Activated CD4-positive, CD25-positive, alpha-beta regulatory T cell (primary cell): ENCODE results near the gene ZGLP1.
"Not testable (repeated sequence)": the region's sequence is repeated elsewhere in the genome, so short reads cannot be mapped to it uniquely, and the experiment has no call there.

Source experiments
- DNase-seq, 4 experiments: peaks; one replicate each; lab custom pipeline; 2025; lab: John Stamatoyannopoulos, UW

ZGLP1 gene

DNA sequence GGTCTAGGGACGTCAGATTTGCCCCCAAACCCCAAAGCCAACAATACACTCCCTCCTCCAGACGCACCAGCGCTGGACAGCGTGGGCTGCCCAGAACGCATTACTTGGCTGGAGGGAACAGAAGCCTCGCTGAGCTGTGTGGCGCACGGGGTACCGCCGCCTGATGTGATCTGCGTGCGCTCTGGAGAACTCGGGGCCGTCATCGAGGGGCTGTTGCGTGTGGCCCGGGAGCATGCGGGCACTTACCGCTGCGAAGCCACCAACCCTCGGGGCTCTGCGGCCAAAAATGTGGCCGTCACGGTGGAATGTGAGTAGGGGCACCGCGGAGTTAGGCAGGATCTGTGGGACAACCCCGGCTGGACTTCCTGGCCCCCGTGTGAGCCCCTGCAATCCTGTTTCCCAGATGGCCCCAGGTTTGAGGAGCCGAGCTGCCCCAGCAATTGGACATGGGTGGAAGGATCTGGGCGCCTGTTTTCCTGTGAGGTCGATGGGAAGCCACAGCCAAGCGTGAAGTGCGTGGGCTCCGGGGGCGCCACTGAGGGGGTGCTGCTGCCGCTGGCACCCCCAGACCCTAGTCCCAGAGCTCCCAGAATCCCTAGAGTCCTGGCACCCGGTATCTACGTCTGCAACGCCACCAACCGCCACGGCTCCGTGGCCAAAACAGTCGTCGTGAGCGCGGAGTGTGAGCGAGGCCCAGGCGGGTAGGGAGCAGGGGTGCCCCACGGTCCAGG is 15.8 kb downstream of the ZGLP1 start:
- no peak for DNase-seq

DNA sequence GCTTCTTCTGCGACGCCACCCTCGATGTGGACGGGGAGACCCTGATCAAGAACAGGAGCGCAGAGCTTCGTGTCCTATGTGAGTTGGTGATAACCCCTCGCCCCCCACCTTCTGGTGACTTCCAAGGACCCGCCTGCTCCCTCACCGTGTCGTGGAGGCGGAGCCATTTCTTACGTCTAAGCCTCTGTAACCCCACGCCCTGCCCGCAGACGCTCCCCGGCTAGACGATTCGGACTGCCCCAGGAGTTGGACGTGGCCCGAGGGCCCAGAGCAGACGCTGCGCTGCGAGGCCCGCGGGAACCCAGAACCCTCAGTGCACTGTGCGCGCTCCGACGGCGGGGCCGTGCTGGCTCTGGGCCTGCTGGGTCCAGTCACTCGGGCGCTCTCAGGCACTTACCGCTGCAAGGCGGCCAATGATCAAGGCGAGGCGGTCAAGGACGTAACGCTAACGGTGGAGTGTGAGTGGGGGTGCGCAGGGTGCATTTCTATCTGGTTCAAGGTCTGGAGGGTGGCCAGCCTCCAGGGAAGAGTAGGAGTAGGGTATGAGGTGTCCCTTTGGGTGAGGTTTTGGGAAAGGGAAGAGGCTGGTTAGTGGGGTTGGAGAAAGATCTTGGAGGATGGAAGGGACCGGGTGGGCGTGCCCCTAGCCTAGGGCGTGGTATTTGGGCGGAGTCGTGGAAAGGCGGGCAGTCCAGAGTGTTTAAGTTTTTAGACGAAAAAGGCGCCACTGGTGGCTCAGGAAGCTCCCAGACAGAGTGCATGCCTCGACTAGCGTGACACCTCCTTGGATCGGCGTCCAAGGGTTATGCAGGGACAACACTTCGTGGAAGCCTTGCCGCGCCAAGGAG is 16.6 kb downstream of the ZGLP1 start:
- no peak for DNase-seq

DNA sequence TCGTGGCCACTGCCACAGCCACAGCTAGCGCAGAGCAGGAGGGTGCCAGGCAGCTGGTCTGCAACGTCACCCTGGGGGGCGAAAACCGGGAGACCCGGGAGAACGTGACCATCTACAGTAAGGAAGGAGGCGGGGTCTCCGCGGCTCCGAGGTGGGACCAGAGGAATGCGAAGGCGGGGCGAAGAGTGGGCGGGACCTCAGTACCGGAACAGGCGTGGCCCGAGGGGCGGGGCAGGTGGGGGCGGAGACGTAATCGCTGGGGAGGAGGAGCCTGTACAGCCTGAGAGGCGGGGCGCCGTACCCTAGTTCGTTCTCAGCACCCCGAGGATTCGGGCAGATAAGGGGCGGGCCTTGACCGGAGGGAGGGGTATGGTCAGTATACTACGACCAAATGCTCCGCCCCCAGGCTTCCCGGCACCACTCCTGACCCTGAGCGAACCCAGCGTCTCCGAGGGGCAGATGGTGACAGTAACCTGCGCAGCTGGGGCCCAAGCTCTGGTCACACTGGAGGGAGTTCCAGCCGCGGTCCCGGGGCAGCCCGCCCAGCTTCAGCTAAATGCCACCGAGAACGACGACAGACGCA is 17.3 kb downstream of the ZGLP1 start:
- peak; percentile 32 to 57 (median 36) for DNase-seq

DNA sequence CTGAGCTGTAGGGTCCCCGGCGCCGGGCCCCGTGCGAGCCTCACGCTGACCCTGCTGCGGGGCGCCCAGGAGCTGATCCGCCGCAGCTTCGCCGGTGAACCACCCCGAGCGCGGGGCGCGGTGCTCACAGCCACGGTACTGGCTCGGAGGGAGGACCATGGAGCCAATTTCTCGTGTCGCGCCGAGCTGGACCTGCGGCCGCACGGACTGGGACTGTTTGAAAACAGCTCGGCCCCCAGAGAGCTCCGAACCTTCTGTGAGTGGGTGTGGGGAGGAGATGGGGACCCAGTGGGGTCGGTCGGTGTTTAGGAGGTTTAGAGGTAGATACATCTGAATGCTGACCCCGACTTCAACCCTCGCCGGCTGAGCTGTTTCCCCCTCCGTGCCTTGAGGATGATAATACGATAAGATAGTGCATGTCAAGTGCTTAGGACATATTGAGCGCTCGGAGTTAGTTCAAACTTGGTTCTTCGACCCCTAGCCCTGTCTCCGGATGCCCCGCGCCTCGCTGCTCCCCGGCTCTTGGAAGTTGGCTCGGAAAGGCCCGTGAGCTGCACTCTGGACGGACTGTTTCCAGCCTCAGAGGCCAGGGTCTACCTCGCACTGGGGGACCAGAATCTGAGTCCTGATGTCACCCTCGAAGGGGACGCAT is 17.9 kb downstream of the ZGLP1 start:
- no peak for DNase-seq

DNA sequence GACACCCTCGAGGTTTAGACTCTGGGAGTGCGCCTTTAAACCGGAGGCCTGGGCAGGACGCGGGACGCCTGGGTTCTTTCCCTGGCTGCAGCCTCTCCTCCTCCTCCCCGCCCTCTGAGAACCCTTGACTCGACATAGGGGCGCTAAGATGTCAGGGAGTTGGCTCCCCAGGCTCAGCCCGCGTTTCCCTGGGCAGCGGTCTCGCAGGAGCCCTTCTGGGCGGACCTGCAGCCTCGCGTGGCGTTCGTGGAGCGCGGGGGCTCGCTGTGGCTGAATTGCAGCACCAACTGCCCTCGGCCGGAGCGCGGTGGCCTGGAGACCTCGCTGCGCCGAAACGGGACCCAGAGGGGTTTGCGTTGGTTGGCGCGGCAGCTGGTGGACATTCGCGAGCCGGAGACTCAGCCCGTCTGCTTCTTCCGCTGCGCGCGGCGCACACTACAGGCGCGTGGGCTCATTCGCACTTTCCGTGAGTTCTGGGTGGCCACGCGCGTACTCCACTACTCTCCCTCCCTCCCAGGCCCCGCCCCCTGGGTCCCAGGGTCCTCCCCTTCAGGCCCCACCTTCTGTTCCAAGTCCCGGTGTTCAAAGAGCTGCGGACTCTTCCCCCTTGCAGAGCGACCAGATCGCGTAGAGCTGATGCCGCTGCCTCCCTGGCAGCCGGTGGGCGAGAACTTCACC is 18.6 kb downstream of the ZGLP1 start:
- no peak for DNase-seq

DNA sequence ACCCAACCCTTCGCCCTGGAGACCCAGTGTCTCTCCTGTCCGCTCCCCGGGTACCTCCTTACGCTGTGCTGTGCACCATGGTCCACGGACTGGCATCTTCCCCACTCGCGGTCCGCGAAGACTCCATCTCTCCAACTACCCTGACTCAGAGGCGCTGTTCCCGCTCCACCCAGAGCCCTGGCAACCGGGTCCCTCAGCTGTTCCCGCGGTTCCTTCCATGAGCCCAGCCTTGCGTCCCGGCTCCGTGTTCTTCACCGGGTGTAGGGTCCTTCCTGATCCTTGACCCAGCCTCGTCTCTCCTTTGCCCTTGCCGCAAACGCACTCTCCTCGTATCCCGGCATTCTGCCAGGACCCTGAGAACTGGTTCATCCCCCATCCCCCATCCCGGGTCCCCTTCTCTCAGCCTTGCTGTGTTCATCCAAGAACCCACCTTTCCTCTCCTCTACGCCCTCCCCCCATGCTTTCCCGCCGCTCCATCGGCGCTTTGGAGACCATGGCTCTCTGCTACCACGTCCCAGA is 19.2 kb downstream of the ZGLP1 start:
- no peak for DNase-seq

DNA sequence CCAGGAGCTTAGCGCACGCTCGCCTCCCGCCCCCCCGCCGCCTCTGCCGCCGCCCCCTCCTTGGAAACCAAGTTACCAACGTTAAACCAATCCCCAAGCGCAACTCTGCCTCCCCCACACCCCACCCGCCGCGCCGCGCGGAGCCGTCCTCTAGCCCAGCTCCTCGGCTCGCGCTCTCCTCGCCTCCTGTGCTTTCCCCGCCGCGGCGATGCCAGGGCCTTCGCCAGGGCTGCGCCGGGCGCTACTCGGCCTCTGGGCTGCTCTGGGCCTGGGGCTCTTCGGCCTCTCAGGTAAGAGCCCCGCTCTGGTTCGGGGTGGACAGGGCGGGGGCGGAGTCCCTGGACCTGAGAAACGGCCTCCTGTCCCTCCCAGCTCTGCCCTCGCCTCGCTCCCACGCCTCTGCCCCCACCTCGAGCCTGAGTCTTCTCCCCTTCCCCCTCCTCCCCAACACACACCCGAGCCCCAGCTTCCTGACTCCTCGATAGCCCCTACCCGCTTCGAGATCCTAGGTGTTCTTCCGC is 19.7 kb downstream of the ZGLP1 start, which contains the start of gene ICAM5:
Gene ICAM5, plus strand, starts transcription at position 117 of the 521 bp plus-strand sequence. Its CDS starts 92 bp downstream, at position 209.
- no peak for DNase-seq

DNA sequence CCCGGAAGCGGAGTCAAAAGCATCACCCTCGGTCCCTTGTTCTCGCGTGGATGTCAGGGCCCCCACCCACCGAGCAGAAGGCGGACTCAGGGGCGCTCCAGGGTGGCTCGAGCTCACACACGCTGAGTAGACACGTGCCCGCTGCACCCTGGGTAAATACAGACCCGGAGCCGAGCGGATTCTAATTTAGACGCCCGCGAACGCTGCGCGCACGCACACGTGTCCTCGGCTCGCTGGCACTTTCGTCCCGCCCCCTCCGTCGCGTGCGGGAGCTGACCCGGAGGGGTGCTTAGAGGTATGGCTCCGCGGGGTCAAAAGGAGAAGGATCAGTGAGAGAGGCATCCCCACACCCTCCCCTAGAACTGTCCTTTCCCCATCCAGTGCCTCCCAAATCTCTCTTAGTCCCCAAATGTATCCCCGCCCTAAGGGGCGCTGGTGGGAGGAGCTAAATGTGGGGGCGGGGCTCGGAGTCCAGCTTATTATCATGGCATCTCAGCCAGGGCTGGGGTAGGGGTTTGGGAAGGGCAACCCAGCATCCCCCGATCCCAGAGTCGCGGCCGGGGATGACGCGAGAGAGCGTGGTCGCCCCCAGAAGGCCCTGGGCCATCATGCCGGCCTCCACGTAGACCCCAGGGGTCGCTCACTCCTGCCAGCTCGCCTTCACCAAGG is 20.3 kb downstream of the ZGLP1 start:
- peak; percentile 21 to 53 (median 36) for DNase-seq

DNA sequence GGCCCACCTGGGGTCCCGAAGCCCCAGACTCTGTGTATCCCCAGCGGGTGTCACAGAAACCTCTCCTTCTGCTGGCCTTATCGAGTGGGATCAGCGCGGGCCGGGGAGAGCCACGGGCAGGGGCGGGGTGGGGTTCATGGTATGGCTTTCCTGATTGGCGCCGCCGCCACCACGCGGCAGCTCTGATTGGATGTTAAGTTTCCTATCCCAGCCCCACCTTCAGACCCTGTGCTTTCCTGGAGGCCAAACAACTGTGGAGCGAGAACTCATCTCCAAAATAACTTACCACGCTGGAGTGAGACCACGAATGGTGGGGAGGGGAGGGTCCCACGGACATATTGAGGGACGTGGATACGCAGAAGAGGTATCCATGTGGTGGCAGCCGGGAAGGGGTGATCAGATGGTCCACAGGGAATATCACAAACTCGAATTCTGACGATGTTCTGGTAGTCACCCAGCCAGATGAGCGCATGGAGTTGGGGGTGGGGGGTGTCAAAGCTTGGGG is 20.9 kb downstream of the ZGLP1 start:
- no peak for DNase-seq

DNA sequence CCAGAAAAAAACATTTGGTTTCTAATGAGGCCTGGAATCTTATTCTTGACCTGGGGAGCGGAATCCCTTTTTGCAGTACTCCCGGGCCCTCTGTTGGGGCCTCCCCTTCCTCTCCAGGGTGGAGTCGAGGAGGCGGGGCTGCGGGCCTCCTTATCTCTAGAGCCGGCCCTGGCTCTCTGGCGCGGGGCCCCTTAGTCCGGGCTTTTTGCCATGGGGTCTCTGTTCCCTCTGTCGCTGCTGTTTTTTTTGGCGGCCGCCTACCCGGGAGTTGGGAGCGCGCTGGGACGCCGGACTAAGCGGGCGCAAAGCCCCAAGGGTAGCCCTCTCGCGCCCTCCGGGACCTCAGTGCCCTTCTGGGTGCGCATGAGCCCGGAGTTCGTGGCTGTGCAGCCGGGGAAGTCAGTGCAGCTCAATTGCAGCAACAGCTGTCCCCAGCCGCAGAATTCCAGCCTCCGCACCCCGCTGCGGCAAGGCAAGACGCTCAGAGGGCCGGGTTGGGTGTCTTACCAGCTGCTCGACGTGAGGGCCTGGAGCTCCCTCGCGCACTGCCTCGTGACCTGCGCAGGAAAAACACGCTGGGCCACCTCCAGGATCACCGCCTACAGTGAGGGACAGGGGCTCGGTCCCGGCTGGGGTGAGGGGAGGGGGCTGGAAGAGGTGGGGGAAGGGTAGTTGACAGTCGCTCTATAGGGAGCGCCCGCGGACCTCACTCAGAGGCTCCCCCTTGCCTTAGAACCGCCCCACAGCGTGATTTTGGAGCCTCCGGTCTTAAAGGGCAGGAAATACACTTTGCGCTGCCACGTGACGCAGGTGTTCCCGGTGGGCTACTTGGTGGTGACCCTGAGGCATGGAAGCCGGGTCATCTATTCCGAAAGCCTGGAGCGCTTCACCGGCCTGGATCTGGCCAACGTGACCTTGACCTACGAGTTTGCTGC is 22.5 kb downstream of the ZGLP1 start, which contains the start of gene ICAM4:
Gene ICAM4, plus strand, starts transcription at position 153 of the 935 bp plus-strand sequence. Its CDS starts 58 bp downstream, at position 211.
- DNase-seq, result no peak

DNA sequence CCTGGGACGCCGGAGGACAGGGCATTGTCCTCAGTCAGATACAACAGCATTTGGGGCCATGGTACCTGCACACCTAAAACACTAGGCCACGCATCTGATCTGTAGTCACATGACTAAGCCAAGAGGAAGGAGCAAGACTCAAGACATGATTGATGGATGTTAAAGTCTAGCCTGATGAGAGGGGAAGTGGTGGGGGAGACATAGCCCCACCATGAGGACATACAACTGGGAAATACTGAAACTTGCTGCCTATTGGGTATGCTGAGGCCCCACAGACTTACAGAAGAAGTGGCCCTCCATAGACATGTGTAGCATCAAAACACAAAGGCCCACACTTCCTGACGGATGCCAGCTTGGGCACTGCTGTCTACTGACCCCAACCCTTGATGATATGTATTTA is 24.2 kb downstream of the ZGLP1 start:
- no peak for DNase-seq

DNA sequence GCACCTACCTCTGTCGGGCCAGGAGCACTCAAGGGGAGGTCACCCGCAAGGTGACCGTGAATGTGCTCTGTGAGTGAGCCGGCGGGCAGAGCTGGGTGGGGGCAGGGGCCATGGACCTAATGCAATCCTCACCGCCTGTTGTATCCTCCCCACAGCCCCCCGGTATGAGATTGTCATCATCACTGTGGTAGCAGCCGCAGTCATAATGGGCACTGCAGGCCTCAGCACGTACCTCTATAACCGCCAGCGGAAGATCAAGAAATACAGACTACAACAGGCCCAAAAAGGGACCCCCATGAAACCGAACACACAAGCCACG is 24.7 kb downstream of the ZGLP1 start:
- no peak for DNase-seq

DNA sequence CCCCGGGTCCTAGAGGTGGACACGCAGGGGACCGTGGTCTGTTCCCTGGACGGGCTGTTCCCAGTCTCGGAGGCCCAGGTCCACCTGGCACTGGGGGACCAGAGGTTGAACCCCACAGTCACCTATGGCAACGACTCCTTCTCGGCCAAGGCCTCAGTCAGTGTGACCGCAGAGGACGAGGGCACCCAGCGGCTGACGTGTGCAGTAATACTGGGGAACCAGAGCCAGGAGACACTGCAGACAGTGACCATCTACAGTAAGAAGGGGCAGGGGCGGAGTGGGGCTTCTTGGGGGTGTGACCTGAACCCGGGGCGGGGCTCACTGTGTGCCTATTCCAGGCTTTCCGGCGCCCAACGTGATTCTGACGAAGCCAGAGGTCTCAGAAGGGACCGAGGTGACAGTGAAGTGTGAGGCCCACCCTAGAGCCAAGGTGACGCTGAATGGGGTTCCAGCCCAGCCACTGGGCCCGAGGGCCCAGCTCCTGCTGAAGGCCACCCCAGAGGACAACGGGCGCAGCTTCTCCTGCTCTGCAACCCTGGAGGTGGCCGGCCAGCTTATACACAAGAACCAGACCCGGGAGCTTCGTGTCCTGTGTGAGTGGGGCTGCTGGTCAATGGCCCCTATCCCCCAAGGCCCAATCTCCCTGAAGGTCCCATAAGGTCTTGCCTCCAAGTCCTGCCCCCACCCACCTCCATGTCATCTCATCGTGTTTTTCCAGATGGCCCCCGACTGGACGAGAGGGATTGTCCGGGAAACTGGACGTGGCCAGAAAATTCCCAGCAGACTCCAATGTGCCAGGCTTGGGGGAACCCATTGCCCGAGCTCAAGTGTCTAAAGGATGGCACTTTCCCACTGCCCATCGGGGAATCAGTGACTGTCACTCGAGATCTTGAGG is 25.3 kb downstream of the ZGLP1 start:
- DNase-seq, result no peak

DNA sequence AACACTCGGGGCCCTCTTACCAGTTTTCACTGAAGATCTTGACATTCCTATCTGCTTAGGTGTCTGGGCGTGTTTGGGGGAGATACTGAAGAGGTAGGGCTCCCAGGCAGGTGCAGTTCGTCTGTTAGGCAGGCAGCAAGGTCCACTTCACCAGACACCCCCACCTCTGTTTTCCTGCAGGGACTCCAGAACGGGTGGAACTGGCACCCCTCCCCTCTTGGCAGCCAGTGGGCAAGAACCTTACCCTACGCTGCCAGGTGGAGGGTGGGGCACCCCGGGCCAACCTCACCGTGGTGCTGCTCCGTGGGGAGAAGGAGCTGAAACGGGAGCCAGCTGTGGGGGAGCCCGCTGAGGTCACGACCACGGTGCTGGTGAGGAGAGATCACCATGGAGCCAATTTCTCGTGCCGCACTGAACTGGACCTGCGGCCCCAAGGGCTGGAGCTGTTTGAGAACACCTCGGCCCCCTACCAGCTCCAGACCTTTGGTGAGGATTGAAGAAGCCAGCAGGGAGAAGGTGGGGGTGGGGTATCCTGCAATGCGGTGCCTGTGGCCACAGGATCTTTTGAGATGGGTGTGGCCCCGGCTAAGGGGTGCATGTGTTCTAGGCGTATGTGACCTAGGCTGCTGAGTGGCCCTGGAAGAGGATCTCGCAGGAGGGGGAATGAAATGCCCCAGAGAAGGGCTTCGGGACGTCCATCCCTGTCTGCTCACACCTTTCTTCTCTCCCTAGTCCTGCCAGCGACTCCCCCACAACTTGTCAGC is 26.1 kb downstream of the ZGLP1 start:
- no peak for DNase-seq

DNA sequence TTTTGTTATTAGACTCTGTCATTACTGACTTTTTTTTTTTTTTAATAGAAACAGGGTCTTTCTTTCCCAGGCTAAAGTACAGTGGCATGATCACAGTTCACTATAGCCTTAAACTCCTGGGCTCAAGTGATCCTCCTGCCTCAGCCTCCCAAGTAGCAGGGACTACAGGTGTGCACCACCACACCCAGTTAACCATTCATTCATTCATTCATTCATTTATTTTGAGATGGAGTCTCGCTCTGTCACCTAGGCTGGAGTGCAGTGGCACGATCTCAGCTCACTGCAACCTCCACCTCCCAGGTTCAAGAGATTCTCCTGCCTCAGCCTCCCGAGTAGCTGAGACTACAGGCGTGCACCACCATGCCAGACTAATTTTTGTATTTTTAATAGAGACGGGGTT is 27.6 kb downstream of the ZGLP1 start:
- not testable (repeated sequence) for DNase-seq

DNA sequence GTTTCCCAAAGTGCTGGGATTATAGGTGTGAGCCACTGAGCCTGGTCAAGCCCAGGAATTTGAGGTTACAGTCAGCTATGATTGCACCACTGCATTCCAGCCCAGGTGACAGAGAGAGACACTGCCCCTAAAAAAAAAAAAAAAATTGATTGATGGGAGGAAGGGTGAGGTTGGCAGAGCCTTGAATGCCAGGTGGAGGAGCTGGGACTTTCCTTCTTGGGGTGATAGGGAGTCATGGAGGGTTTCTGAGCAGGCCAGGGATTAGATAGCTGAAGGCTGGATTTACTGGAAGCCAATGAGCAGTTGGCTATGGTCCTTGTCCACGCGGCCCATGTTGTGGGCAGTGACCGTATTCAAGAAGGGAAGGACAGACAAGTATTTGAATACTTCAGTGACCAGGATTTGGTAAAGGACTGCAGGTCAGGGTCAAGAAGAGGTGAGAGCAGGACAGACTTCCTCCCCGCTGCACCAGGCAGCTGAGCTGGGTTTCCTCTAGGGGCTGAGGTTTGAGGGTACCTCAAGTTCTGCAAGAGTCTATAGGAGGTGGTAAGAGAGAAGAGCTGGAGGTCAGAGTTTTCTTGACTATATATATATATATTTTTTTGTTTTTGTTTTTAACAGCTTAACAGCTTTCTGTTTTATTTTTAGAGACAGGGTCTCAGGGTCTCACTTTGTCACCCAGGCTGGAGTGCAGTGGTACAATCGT is 29.7 kb downstream of the ZGLP1 start:
- DNase-seq, result no peak

DNA sequence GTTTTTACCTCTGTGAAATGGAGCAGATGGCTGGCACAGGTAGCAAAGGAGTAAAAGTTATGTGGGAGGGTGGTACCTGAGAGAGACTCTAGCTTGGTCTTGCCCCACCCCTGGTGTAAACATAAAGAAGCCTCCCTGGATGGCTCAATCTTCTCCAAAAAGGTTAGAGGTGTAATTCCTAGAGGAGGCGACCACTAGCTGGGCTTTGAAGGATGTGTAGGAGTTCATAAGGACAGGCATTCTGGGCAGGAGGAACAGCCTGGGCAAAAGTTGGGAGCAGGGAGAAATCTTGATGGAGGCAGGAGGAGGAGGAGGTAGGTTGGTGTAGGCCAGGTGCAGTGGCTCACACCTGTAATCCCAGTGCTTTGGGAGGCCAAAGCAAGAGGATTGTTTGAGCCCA is 30.7 kb downstream of the ZGLP1 start:
- DNase-seq, result no peak
